Measurements from ENCODE around the gene SAXO2.
"Not testable (repeated sequence)": the region's sequence is repeated elsewhere in the genome, so short reads cannot be mapped to it uniquely, and the experiment has no call there.

Gene SAXO2, protein sequence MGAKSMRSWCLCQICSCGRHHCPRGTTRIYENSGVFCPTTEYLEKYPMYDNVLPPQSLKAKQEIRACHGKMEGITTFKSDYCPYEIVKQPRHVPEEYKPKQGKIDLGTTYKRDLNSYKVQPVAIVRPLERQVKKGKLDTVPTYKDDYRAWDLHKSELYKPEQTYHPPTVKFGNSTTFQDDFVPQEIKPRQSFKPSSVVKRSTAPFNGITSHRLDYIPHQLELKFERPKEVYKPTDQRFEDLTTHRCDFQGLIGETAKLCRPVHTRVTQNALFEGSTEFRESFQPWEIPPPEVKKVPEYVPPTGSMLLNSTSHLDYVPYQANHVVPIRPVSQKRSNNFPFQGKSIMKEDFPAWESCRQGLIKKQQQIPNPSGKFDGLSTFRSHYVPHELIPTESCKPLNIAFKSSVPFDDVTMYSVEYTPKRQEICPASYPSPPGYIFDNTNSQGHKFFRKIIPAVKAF

DNA sequence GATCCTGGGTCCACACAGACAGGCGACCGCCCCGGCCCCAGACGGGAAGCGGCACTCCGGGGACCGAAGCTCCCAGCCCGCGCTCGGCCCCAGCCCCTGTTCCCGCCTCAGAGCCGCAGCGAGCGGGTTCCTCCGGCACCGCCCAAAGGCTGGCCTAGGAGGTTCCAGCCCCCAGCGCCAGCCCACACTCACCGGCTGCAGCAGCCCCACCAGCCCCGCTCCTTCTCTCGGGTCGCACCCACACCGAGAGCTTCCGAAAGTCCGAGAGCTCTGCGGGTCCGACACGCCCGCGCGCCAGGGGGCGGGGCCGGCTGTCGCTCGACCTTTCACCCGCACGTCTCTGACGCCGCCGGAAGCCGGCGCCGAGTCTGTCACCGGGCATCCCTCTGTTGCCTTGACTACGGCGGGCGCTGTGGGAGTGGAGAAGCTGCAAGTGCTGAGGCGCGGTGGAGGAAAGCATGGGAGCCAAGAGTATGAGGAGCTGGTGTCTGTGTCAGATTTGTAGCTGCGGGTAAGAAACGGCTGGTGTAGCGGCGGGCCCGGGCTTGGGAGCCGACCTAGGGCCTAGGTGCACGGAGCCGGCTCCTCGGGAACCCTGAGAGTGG is at the start of gene SAXO2, which contains the start of gene EFL1:
Gene SAXO2, plus strand, starts transcription at position 397 of the 605 bp plus-strand sequence. Its CDS starts 62 bp downstream, at position 459.
Gene EFL1, minus strand, starts transcription at position 313 of the 605 bp plus-strand sequence. CDS start 956 bp downstream, outside the sequence.
- Histone ChIP-seq H3K4me1 (ENCODE audit: control insufficient read depth in 1 of 2, insufficient read depth in 2 of 2, low read length in 2 of 2) (peaks cover 13 to 18% of the 10 kb centered on the region in 2 donors), H3K27ac (ENCODE audit: low read depth, low read length) (peak within 1 kb of the TSS; percentile 49), H3K9ac (ENCODE audit: low read depth in 1 of 2, low read length in 2 of 2) (peak within 1 kb of the TSS; percentile 62 to 67), H3K4me3 (ENCODE audit: low read depth in 1 of 2, low read length in 2 of 2) (peak within 1 kb of the TSS; percentile 85 to 90), H3K27me3 (ENCODE audit: control insufficient read depth in 1 of 2, insufficient read depth in 2 of 2, low read length in 2 of 2) (no peaks in the 10 kb centered on the region), H3K36me3 (ENCODE audit: control insufficient read depth in 1 of 2, insufficient read depth in 2 of 2, low read length in 2 of 2) (peaks cover 0 to 17% of the 10 kb centered on the region in 2 donors), H3K9me3 (ENCODE audit: control insufficient read depth in 1 of 2, low read length in 2 of 2) (no peaks in the 10 kb centered on the region)

DNA sequence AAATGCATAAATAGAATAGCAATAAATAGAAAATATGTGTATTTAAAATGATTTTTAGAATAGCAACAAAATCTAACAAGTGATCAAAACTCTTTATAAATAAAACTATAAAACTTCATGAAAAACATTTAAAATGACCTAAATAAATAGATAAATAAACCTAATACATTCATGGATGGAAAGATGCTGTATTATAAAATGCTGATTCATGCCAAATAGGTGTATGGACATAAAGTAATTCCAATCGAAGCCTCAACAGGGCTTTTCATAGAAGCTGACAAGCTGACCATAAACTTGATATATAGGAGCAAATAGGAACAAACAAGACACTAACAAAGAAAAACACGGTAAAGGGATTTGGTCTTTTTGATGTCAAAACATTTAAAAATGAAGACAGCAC is 46.5 kb upstream of the SAXO2 start:
- H3K36me3 ChIP-seq (ENCODE audit: control insufficient read depth in 1 of 2, insufficient read depth in 2 of 2, low read length in 2 of 2), result peaks cover 6 to 28% of the 10 kb centered on the region in 2 donors
- not testable (repeated sequence) for H3K27ac ChIP-seq (ENCODE audit: low read depth, low read length); H3K4me1 ChIP-seq (ENCODE audit: control insufficient read depth in 1 of 2, insufficient read depth in 2 of 2, low read length in 2 of 2)

DNA sequence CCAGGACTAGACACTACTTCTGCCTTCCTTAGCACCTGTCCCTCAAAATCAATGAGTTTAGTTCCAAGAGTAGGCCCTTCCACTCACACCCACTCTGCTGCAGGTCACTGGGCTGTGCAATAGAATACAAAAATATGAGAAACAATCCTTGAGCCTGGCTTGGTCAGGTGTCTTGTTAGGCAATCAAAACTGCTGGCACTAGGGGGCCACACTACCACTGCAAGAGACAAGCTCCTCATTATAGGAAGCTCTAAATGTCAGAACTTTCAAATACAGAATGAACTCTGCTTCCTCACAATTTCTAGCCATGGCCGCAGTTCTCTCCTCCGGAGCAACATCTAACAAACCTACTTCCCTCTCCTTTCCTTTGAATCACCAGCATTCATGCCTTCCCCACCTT is 41.1 kb upstream of the SAXO2 start:
- not testable (repeated sequence) for H3K27ac ChIP-seq (ENCODE audit: low read depth, low read length); H3K4me3 ChIP-seq (ENCODE audit: low read depth in 1 of 2, low read length in 2 of 2)

More for the DNA sequence above, 46.5 kb upstream of the SAXO2 start:
- H3K27me3 ChIP-seq (ENCODE audit: control insufficient read depth in 1 of 2, insufficient read depth in 2 of 2, low read length in 2 of 2); H3K4me3 ChIP-seq (ENCODE audit: low read depth in 1 of 2, low read length in 2 of 2); H3K9ac ChIP-seq (ENCODE audit: low read depth in 1 of 2, low read length in 2 of 2); H3K9me3 ChIP-seq (ENCODE audit: control insufficient read depth in 1 of 2, low read length in 2 of 2): not testable (repeated sequence)

DNA sequence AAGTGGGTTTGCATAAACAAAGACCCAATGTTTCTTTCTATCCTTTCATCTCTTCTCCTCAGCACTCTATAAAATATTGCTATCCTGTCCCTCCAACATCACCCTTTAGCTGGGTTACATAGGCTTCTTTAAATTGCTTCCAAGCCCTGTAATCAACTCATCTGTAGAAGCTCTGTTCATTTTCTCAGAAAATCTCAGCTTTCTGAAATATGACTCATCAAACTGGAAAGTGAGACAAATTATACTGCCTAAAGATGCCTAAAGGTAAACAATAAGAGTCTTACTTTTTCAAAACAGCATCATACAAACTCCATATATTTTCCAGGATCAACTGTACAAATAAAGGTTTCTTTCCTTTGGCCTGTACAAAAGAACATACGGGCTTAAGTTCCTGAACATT is 33.9 kb upstream of the SAXO2 start:
- H3K36me3 ChIP-seq (ENCODE audit: control insufficient read depth in 1 of 2, insufficient read depth in 2 of 2, low read length in 2 of 2), result peaks cover 9 to 28% of the 10 kb centered on the region in 2 donors
- no peak overlapping the region for H3K9ac ChIP-seq (ENCODE audit: low read depth in 1 of 2, low read length in 2 of 2)
- no peak overlapping the region for H3K27ac ChIP-seq (ENCODE audit: low read depth, low read length)
- no peak overlapping the region for H3K4me3 ChIP-seq (ENCODE audit: low read depth in 1 of 2, low read length in 2 of 2)
- H3K4me1 ChIP-seq (ENCODE audit: control insufficient read depth in 1 of 2, insufficient read depth in 2 of 2, low read length in 2 of 2), result peaks cover 9 to 12% of the 10 kb centered on the region in 2 donors
- H3K9me3 ChIP-seq (ENCODE audit: control insufficient read depth in 1 of 2, low read length in 2 of 2), result no peaks in the 10 kb centered on the region
- no peaks in the 10 kb centered on the region for H3K27me3 ChIP-seq (ENCODE audit: control insufficient read depth in 1 of 2, insufficient read depth in 2 of 2, low read length in 2 of 2)

More for the DNA sequence above, 41.1 kb upstream of the SAXO2 start:
- not testable (repeated sequence) for H3K27me3 ChIP-seq (ENCODE audit: control insufficient read depth in 1 of 2, insufficient read depth in 2 of 2, low read length in 2 of 2); H3K4me1 ChIP-seq (ENCODE audit: control insufficient read depth in 1 of 2, insufficient read depth in 2 of 2, low read length in 2 of 2); H3K9me3 ChIP-seq (ENCODE audit: control insufficient read depth in 1 of 2, low read length in 2 of 2); H3K9ac ChIP-seq (ENCODE audit: low read depth in 1 of 2, low read length in 2 of 2)
- H3K36me3 ChIP-seq (ENCODE audit: control insufficient read depth in 1 of 2, insufficient read depth in 2 of 2, low read length in 2 of 2), result peaks cover 2 to 26% of the 10 kb centered on the region in 2 donors

DNA sequence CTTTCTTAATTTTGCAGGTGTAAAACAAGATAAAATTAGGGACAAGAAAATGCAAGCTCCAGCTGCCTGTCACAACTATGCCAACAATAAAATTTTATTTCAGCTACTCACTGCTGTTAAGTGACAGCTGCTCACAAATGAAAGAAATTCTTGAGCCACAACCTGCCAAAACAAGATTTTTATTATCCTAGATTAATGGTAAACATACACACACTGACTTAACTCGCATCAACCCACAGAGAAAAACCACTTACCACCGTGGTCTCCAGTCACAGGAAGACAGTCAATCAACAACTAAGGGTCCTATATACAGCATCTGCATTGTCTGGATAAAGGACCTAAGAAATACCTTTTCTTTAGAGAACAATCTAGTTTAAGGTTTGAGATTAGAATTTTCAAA is 31.4 kb upstream of the SAXO2 start:
- no peaks in the 10 kb centered on the region for H3K27me3 ChIP-seq (ENCODE audit: control insufficient read depth in 1 of 2, insufficient read depth in 2 of 2, low read length in 2 of 2)
- H3K9ac ChIP-seq (ENCODE audit: low read depth in 1 of 2, low read length in 2 of 2), result no peak overlapping the region
- no peak overlapping the region for H3K4me3 ChIP-seq (ENCODE audit: low read depth in 1 of 2, low read length in 2 of 2)
- H3K4me1 ChIP-seq (ENCODE audit: control insufficient read depth in 1 of 2, insufficient read depth in 2 of 2, low read length in 2 of 2), result peaks cover 9 to 12% of the 10 kb centered on the region in 2 donors
- H3K36me3 ChIP-seq (ENCODE audit: control insufficient read depth in 1 of 2, insufficient read depth in 2 of 2, low read length in 2 of 2), result peaks cover 9 to 24% of the 10 kb centered on the region in 2 donors
- H3K27ac ChIP-seq (ENCODE audit: low read depth, low read length), result no peak overlapping the region
- no peaks in the 10 kb centered on the region for H3K9me3 ChIP-seq (ENCODE audit: control insufficient read depth in 1 of 2, low read length in 2 of 2)

DNA sequence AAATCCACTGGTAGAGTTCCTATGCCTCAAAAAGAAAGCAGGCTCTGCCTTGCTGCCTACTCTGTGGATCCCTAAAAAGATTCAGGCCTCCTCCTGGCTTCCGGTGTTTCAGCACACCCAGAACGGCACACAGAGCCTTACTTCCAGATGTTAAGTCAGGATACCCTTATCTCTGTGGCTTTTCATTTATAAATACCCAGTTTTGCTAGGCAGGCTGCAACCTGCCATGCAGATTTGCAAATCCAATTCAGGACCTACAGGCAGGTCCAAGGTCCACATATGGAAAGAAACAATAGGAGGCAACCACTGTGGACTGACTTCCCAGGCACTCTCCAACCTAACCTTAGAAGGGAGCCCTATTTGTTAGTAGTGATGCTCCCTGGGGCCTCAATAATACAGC is 30.8 kb upstream of the SAXO2 start:
- Histone ChIP-seq H3K9me3 (ENCODE audit: control insufficient read depth in 1 of 2, low read length in 2 of 2) (no peaks in the 10 kb centered on the region), H3K4me1 (ENCODE audit: control insufficient read depth in 1 of 2, insufficient read depth in 2 of 2, low read length in 2 of 2) (peaks cover 9 to 12% of the 10 kb centered on the region in 2 donors), H3K9ac (ENCODE audit: low read depth in 1 of 2, low read length in 2 of 2) (no peak overlapping the region), H3K4me3 (ENCODE audit: low read depth in 1 of 2, low read length in 2 of 2) (no peak overlapping the region), H3K27me3 (ENCODE audit: control insufficient read depth in 1 of 2, insufficient read depth in 2 of 2, low read length in 2 of 2) (no peaks in the 10 kb centered on the region), H3K27ac (ENCODE audit: low read depth, low read length) (no peak overlapping the region), H3K36me3 (ENCODE audit: control insufficient read depth in 1 of 2, insufficient read depth in 2 of 2, low read length in 2 of 2) (peaks cover 5 to 22% of the 10 kb centered on the region in 2 donors)

DNA sequence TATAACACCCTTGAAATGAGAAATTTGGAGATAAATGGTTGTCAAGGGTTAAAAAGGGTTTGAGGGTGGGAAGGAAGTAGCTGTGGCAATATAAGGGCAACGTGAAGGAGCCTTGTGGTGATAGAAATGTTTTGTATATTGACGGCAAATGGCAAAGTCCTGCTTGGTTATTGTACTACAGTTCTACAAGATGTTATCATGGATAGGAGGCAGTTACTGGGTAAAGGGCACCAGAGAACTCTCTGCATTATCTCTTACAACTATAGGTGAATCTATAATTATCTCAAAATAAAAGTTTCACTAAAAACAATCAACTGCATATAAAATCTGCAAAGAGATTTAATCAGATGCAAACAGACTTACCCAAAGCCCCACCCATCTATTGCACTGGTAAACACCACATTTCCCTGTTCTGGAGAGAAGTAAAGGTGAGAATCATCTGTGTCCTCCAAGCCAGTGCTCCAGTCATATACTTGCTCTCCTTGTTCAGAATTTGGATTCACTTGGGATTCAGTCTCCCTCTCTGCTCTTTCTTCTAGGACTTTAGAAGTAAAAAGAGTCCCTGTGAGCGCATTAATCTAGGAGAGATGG is 24.6 kb upstream of the SAXO2 start:
- H3K9ac ChIP-seq (ENCODE audit: low read depth in 1 of 2, low read length in 2 of 2); H3K4me3 ChIP-seq (ENCODE audit: low read depth in 1 of 2, low read length in 2 of 2); H3K27ac ChIP-seq (ENCODE audit: low read depth, low read length); H3K9me3 ChIP-seq (ENCODE audit: control insufficient read depth in 1 of 2, low read length in 2 of 2); H3K4me1 ChIP-seq (ENCODE audit: control insufficient read depth in 1 of 2, insufficient read depth in 2 of 2, low read length in 2 of 2); H3K27me3 ChIP-seq (ENCODE audit: control insufficient read depth in 1 of 2, insufficient read depth in 2 of 2, low read length in 2 of 2): not testable (repeated sequence)
- peaks cover 0 to 15% of the 10 kb centered on the region in 2 donors for H3K36me3 ChIP-seq (ENCODE audit: control insufficient read depth in 1 of 2, insufficient read depth in 2 of 2, low read length in 2 of 2)

DNA sequence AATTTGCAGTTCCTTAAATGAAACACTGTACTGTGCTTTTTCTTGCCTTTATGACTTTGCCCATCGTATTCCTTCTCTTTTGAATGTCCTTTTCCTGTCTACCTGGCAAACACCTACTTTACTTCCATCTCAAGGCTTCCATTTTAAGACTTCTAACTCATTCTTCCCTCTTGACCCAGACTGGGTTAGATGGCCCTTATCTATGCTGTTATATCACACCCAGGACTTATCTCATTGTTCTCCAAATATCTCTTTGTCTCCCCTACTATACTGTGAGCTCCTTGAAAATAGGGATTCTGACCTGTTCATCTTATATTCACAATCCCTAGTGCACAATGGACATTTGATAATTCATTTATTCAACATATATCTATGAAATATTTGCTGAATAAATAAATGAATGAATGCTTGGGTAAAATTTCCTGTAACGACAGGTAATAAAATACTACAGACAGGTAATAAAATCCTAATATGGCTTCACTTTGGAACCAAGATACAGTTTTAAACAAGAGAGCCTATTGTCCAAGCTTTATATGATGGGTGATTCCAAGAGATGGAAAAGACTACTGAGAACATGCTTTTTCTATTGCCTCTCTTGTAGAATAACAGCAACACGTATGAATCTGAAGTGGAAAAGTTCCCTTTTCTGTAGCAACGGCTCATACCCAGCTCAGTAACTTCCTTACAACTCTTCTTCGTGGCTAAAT is 22.8 kb upstream of the SAXO2 start:
- Histone ChIP-seq H3K27me3 (ENCODE audit: control insufficient read depth in 1 of 2, insufficient read depth in 2 of 2, low read length in 2 of 2) (no peaks in the 10 kb centered on the region), H3K4me1 (ENCODE audit: control insufficient read depth in 1 of 2, insufficient read depth in 2 of 2, low read length in 2 of 2) (peaks cover 3 to 4% of the 10 kb centered on the region in 2 donors), H3K9me3 (ENCODE audit: control insufficient read depth in 1 of 2, low read length in 2 of 2) (no peaks in the 10 kb centered on the region), H3K27ac (ENCODE audit: low read depth, low read length) (no peak overlapping the region), H3K36me3 (ENCODE audit: control insufficient read depth in 1 of 2, insufficient read depth in 2 of 2, low read length in 2 of 2) (peaks cover 0 to 15% of the 10 kb centered on the region in 2 donors), H3K9ac (ENCODE audit: low read depth in 1 of 2, low read length in 2 of 2) (no peak overlapping the region), H3K4me3 (ENCODE audit: low read depth in 1 of 2, low read length in 2 of 2) (no peak overlapping the region)

DNA sequence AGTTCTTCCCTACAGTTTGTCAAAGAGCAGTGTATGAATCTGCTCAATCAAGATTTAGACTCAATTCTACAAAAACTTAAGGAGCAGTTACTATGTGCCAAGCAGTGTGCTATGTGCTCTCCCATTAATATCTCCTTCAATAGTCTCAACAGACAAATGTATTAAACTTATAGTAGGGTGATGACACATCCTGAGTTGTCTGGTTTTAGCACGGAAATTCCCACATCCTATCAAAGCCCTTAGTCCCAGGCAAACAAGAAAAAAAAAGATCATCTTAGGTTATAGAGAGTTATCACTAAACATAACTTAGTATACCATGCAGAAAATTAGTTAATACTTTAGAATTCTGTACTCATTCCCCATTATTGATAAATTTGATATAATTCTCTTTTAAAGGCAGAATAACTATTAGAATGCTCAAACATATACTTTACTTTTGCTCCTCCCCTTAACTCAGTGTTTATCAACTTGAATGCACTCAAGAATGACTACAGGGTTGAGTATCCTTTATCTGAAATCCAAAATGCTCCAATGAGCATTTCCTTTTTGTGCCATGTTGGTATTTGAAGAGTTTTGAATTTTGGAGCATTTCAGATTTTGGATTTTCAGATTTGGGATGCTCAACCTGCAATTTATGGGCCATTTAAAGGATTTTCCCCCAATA is 20.6 kb upstream of the SAXO2 start:
- H3K9me3 ChIP-seq (ENCODE audit: control insufficient read depth in 1 of 2, low read length in 2 of 2); H3K4me3 ChIP-seq (ENCODE audit: low read depth in 1 of 2, low read length in 2 of 2); H3K27me3 ChIP-seq (ENCODE audit: control insufficient read depth in 1 of 2, insufficient read depth in 2 of 2, low read length in 2 of 2); H3K4me1 ChIP-seq (ENCODE audit: control insufficient read depth in 1 of 2, insufficient read depth in 2 of 2, low read length in 2 of 2); H3K9ac ChIP-seq (ENCODE audit: low read depth in 1 of 2, low read length in 2 of 2); H3K27ac ChIP-seq (ENCODE audit: low read depth, low read length): not testable (repeated sequence)
- H3K36me3 ChIP-seq (ENCODE audit: control insufficient read depth in 1 of 2, insufficient read depth in 2 of 2, low read length in 2 of 2), result peaks cover 0 to 15% of the 10 kb centered on the region in 2 donors
